Fibroblast of mammary gland (primary cell): ENCODE data around the gene LCT.

Experiments
- DNase-seq: peaks from one replicate; pipeline ENCODE4 v3.0.0-alpha.2; 2010; ENCODE audit warnings: low read depth
- H3K4me3 ChIP-seq: 2 replicates; pipeline ENCODE4 v1.5.1; 2011; ENCODE audit warnings: low read depth, mild to moderate bottlenecking, low read length, moderate library complexity; ENCODE audit not compliant: control insufficient read depth
- TF ChIP-seq, protein P1 (sequence below): conservative IDR thresholded peaks from 2 replicates; pipeline ENCODE4 v1.5.1; 2011; ENCODE audit warnings: low read depth, low read length, inconsistent platforms; ENCODE audit not compliant: control insufficient read depth, insufficient read depth

Gene LCT

DNA sequence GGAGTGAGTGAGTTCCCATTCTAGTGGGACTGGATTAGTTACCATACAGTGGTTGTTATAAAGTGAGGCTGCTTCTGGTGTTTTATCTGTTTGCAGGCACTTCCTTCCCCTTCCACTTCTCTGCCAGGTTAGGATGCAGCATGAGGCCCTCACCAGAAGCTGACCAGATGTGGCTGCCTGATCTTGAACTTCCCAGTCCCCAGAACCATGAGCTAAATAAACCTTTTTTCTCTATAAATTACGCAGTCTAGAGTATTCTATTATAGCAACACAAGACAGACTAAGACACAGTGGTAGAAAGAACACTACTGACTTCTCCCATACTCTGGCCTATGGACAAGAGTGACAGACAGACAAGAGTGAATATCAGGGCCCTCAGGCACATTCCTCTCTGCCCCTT is 14.1 kb downstream of the LCT start:
- TF ChIP-seq, protein P1, sequence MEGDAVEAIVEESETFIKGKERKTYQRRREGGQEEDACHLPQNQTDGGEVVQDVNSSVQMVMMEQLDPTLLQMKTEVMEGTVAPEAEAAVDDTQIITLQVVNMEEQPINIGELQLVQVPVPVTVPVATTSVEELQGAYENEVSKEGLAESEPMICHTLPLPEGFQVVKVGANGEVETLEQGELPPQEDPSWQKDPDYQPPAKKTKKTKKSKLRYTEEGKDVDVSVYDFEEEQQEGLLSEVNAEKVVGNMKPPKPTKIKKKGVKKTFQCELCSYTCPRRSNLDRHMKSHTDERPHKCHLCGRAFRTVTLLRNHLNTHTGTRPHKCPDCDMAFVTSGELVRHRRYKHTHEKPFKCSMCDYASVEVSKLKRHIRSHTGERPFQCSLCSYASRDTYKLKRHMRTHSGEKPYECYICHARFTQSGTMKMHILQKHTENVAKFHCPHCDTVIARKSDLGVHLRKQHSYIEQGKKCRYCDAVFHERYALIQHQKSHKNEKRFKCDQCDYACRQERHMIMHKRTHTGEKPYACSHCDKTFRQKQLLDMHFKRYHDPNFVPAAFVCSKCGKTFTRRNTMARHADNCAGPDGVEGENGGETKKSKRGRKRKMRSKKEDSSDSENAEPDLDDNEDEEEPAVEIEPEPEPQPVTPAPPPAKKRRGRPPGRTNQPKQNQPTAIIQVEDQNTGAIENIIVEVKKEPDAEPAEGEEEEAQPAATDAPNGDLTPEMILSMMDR = no peak
- H3K4me3 ChIP-seq = no peak overlapping the region
- no peak for DNase-seq

DNA sequence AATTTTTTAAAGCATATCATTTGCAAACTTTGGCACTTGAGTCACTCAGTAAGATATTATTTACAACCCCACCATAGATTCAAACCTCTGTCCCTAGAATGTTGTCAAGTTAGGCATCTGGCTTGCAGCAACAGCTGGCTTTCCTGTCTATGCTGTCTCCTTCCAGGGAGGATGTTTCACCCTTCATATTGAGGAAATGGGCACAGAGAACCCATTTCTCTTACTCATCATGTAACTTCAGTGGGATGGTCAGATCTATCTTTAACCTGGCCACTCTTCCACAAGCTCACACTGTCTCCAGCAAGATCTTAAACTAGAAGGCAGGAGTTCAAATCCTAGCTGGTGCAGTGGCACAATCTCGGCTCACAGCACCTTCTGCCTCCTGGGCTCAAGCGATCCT is 15.8 kb downstream of the LCT start:
- TF ChIP-seq, protein P1 = no peak
- no peak for DNase-seq
- no peak overlapping the region for H3K4me3 ChIP-seq

DNA sequence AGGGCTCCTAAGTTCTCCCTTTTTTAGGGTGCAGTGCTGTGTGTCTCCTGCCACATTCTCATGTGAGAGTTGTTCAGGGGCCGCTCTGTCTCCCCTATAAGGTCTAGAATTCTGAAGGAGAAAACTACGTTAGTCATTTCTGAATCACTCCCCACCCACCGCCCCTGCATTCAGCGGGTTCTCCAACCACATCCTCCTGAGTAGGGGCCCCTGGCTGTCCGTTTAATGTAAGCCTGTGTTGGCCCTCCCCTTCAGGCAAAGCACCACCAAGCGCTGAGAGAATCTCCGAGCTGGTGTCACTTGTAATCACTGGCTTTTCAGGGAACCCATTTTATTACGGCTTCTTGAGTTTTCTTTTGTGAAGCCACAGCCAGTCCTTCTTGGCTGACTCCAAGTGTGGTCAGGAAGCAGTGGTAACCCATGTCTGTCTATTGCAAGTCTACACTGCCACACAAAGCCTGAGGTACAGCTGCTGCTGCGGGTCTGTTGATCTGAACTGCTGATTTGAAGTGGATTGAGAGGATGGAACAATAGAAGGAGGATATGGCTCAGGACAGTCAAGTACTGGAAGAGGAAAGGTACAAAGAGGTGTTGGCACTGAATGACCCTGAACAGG is 16.9 kb downstream of the LCT start:
- peak; percentile 36 for DNase-seq

DNA sequence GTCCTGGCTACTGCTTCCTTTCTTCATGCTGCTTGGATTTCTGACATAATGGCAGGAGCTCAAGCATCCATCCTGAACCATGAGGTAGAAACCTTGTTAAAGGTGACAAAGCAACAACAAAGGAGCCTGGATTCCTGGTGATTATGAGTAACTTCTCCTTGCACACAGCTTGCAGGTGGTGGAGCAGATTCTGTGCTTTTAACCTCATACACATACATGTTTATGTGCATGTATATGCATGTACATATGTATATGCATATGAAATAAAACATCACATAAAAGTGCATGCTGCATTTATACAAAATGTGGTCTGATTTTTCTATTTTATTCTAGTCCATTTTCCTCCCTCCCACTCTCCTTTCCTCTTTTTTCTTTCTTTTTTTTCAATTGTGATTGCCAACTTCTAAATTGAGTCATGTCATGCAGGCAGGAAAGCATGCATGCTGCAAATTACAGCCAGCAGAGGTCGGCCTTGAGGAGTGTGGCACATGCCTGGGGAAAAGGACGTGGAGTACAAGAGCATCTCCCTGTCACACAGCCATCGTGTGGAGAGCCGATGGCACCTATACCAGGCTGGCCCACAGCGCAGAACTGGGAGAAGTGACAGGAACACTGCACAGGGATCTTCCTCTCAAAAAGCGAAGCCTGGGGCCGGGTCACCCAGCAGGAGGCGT is 17.9 kb downstream of the LCT start:
- TF ChIP-seq, protein P1 = peak; percentile 53
- no peak overlapping the region for H3K4me3 ChIP-seq
- peak; percentile 45 for DNase-seq

More for the DNA sequence above, 16.9 kb downstream of the LCT start:
- H3K4me3 ChIP-seq = no peak overlapping the region
- TF ChIP-seq, protein P1 = no peak

DNA sequence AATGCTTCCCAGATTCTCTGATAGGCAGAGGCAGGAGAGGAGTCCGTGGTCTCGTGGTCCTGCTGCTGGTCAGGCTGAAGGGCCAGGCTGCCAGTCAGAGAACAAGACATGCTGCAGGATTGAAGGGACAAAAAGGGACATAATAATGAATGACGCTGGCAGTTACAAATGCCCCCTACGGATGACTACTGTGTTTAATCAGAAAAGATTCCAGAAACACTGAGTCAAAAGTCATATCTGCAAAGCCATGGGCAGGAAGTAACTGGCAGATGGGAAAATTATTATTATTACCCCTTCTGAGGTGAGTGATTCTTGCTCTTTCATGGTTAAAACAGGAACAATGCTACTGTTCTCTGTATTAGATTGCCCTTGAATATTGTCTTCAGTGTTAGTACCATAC is 19.0 kb downstream of the LCT start:
- no peak for DNase-seq
- H3K4me3 ChIP-seq = no peak overlapping the region
- TF ChIP-seq, protein P1 = no peak

DNA sequence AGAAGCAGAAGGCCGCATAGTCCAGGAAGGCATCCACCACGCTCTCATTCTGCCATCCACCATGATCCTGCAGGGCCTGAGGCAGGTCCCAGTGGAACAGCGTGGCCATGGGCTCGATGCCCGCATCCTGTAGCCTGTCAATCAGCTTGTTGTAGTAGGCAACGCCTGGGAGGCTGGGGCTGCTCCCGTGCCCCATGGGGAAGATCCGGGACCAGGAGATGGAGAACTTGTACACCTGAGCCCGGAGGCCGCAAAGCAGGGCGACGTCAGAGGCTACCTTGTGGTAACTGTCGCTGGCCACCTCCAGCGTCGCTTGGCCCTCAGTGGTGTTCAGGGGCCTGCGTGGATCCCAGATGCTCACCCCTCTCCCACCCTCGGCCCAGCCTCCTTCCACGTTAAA is 19.5 kb downstream of the LCT start:
- TF ChIP-seq, protein P1 = no peak
- DNase-seq = no peak
- no peak overlapping the region for H3K4me3 ChIP-seq
